ENCODE results near the gene AKAP3. TPM values are rescaled to one million over a fixed set of nuclear protein-coding genes. Genes with fewer than 3 reads are reported as not detected.

Gene AKAP3
- total and polyA plus RNA-seq, 4 donors = 1.5 to 3.3 (median 2.6) TPM

Other genes with a start within 250 kb of the AKAP3 start
- gene FGF6, start 203.2 kb downstream of the AKAP3 start, total RNA-seq = not detected
- gene FGF6, start 203.2 kb downstream of the AKAP3 start, polyA plus RNA-seq (ENCODE audit: insufficient read length in 2 of 2) = not detected
- 10 to 100 TPM; 10.6 to 13.2 TPM for gene RAD51AP1, start 110.2 kb downstream of the AKAP3 start, total RNA-seq
- 10 to 100 TPM; 10.2 to 12.6 TPM for gene RAD51AP1, start 110.2 kb downstream of the AKAP3 start, polyA plus RNA-seq (ENCODE audit: insufficient read length in 2 of 2)
- gene DYRK4, start 86.8 kb downstream of the AKAP3 start, total RNA-seq = 10 to 100 TPM; 28.6 to 79.4 TPM
- 10 to 100 TPM; 48.1 to 49.5 TPM for gene DYRK4, start 86.8 kb downstream of the AKAP3 start, polyA plus RNA-seq (ENCODE audit: insufficient read length in 2 of 2)
- 100 to 1,000 TPM in 1 of 2 donors, 10 to 100 TPM in 1; 37.6 to 111 TPM for gene NDUFA9, start 63 bp upstream of the AKAP3 start, total RNA-seq
- 10 to 100 TPM; 71.7 to 77.0 TPM for gene NDUFA9, start 63 bp upstream of the AKAP3 start, polyA plus RNA-seq (ENCODE audit: insufficient read length in 2 of 2)
- gene GALNT8, start 71.3 kb upstream of the AKAP3 start, total RNA-seq = 10 to 100 TPM; 13.1 to 25.3 TPM
- gene GALNT8, start 71.3 kb upstream of the AKAP3 start, polyA plus RNA-seq (ENCODE audit: insufficient read length in 2 of 2) = 10 to 100 TPM; 35.5 to 45.1 TPM